ENCODE measurements around the gene FLT3LG. TPM values are rescaled to one million over a fixed set of nuclear protein-coding genes. Genes with fewer than 3 reads are reported as not detected.

The FLT3LG gene
- total and polyA plus RNA-seq, 2 of the 8 experiments (the other 6 are each of a cell fraction or from before 2014, with no cell fraction given), result 1.6 to 3.2 TPM

- Histone ChIP-seq H4K91ac (replicated peaks; ENCODE audit: insufficient read length, low read length) (no peak overlapping the region), H3K14ac (ENCODE audit: insufficient read length) (no peak overlapping the region), H2BK5ac (ENCODE audit: low read depth, low read length) (no peak overlapping the region), H2BK20ac (ENCODE audit: low read length) (no peak overlapping the region), H3K56ac (replicated peaks; ENCODE audit: insufficient read length, low read depth, low read length) (no peak overlapping the region), H4K20me1 (replicated peaks in 1 of 2; ENCODE audit: control insufficient read depth in 1 of 2, insufficient read depth in 2 of 2, low read length in 2 of 2) (no peaks in the 10 kb centered on the region), H3K4me3 (ENCODE audit: extremely low read depth in 1 of 4, insufficient read depth in 2 of 4, low read depth in 3 of 4, low read length in 4 of 4) (no peak overlapping the region), H3K79me2 (ENCODE audit: control insufficient read depth in 1 of 2, insufficient read depth in 2 of 2, low read length in 2 of 2) (no peaks in the 10 kb centered on the region), H3K9ac (replicated peaks in 1 of 4; ENCODE audit: extremely low read depth in 1 of 4, low read depth in 3 of 4, low read length in 3 of 4) (no peak overlapping the region), H2BK15ac (ENCODE audit: low read length) (no peak overlapping the region), H3K4ac (replicated peaks; ENCODE audit: insufficient read length, low read depth, low read length) (no peak overlapping the region), H3K4me1 (replicated peaks in 1 of 4; ENCODE audit: control insufficient read depth in 3 of 4, insufficient read depth in 4 of 4, low read length in 3 of 4) (peaks cover 0 to 10% (median 3%) of the 10 kb centered on the region in 4 experiments; a peak in 6 of 7 replicates), H3K36me3 (ENCODE audit: control insufficient read depth in 2 of 4, insufficient read depth in 4 of 4, low read length in 3 of 4) (peaks cover 2 to 5% (median 3%) of the 10 kb centered on the region in 4 experiments; a peak in 4 of 8 replicates), H2BK12ac (ENCODE audit: low read depth, low read length) (no peak overlapping the region), H2AK5ac (ENCODE audit: low read depth, low read length) (no peak overlapping the region), H3K27me3 (replicated peaks in 1 of 4; ENCODE audit: control insufficient read depth in 3 of 4, extremely low read depth in 1 of 4, insufficient read depth in 3 of 4, low read length in 3 of 4) (peaks cover 0 to 1% (median 0%) of the 10 kb centered on the region in 4 experiments; a peak in 2 of 7 replicates), H2AFZ (ENCODE audit: low read length) (no peak overlapping the region), H3K9me3 (ENCODE audit: insufficient read depth in 2 of 2, low read depth in 1 of 2, low read length in 1 of 2) (no peaks in the 10 kb centered on the region; a peak in 1 of 4 replicates), H3K23ac (ENCODE audit: insufficient read length) (no peak overlapping the region), H3K18ac (ENCODE audit: extremely low read depth, low read length) (no peak overlapping the region), H3K23me2 (ENCODE audit: low read depth, low read length) (no peaks in the 10 kb centered on the region; the same call in 1 of the 2 replicates), H3K4me2 (ENCODE audit: insufficient read depth in 1 of 2, low read depth in 2 of 2, low read length in 2 of 2) (no peak overlapping the region), H3K79me1 (ENCODE audit: low read depth, low read length) (no peaks in the 10 kb centered on the region), H4K5ac (ENCODE audit: insufficient read length, low read depth, low read length) (no peak overlapping the region), H2BK120ac (replicated peaks; ENCODE audit: low read depth, low read length) (no peak overlapping the region), H4K8ac (ENCODE audit: extremely low read depth, insufficient read depth, low read length) (no peak overlapping the region), H3K27ac (ENCODE audit: low read depth, low read length) (no peak overlapping the region)
- FAIRE-seq, result no peak
- DNase-seq (ENCODE audit: low read depth in 1 of 2, low spot score in 2 of 2), result no peak
- CTCF ChIA-PET (ENCODE audit: partially characterized antibody), result interaction anchor here (0.6 to 2.7 kb wide), 8 partner anchors 8 to 1061 kb away, joined by 3 to 15 read pairs (median 3); no protein-coding TSS in a partner anchor
- POLR2A ChIA-PET (ENCODE audit: partially characterized antibody), result interaction anchor here (0.7 to 6.8 kb wide), 8 partner anchors 7 to 73 kb away, joined by 3 to 50 read pairs (median 4); partner anchors contain the start of genes ALDH16A1, GFY, PIH1D1 and RPL13A
- WGBS, 2 experiments (ENCODE audit: extremely low coverage in 1 of 2, insufficient coverage in 1 of 2, insufficient read length in 1 of 2, insufficient replicate concordance in 2 of 2, low coverage in 1 of 2, low lambda C conversion rate in 2 of 2, missing lambda C conversion rate in 1 of 2), result 88% methylated on average over 17 of the region's 25 CpGs; no CpG with 5 or more reads in 1 of the 2 experiments
- TF ChIP-seq PHF8 (conservative IDR thresholded peaks at IDR 0.05; ENCODE audit: low read depth, low read length) (no peak), TBP (IDR thresholded peaks at IDR 0.05; ENCODE audit: low read depth, low read length) (no peak), ZNF274 (IDR thresholded peaks at IDR 0.05; ENCODE audit: borderline replicate concordance, extremely low read depth, low read length) (no peak), JUND (IDR thresholded peaks at IDR 0.05; ENCODE audit: low read length) (no peak), SRF (IDR thresholded peaks at IDR 0.05; ENCODE audit: low read depth, low read length) (no peak)
- TF ChIP-seq, protein P1, sequence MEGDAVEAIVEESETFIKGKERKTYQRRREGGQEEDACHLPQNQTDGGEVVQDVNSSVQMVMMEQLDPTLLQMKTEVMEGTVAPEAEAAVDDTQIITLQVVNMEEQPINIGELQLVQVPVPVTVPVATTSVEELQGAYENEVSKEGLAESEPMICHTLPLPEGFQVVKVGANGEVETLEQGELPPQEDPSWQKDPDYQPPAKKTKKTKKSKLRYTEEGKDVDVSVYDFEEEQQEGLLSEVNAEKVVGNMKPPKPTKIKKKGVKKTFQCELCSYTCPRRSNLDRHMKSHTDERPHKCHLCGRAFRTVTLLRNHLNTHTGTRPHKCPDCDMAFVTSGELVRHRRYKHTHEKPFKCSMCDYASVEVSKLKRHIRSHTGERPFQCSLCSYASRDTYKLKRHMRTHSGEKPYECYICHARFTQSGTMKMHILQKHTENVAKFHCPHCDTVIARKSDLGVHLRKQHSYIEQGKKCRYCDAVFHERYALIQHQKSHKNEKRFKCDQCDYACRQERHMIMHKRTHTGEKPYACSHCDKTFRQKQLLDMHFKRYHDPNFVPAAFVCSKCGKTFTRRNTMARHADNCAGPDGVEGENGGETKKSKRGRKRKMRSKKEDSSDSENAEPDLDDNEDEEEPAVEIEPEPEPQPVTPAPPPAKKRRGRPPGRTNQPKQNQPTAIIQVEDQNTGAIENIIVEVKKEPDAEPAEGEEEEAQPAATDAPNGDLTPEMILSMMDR (IDR thresholded peaks at IDR 0.05; ENCODE audit: control extremely low read depth in 1 of 3, insufficient read depth in 1 of 3, low read depth in 1 of 3, low read length in 3 of 3), result peak; percentile 47 to 61 (median 61)
- TF ChIP-seq, protein P2, sequence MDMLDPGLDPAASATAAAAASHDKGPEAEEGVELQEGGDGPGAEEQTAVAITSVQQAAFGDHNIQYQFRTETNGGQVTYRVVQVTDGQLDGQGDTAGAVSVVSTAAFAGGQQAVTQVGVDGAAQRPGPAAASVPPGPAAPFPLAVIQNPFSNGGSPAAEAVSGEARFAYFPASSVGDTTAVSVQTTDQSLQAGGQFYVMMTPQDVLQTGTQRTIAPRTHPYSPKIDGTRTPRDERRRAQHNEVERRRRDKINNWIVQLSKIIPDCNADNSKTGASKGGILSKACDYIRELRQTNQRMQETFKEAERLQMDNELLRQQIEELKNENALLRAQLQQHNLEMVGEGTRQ (IDR thresholded peaks at IDR 0.05; ENCODE audit: low read length), result no peak
These were observed 4.0 kb upstream of the FLT3LG start for GRCh38 chr19:49469828-49470614.

Measured in H1 (cell line).